Neuronal stem cell (in vitro differentiated cells): ENCODE measurements around the gene TRIP10.
"Not testable (repeated sequence)": the region's sequence is repeated elsewhere in the genome, so short reads cannot be mapped to it uniquely, and the experiment has no call there.

Experiments used
- DNase-seq: peaks from one replicate; pipeline ENCODE4 v3.0.0-alpha.2; 2013; ENCODE audit warnings: low spot score
- H2AFZ ChIP-seq: one replicate; pipeline ENCODE4 v1.6.1; 2013; ENCODE audit warnings: mild to moderate bottlenecking, low read length, inconsistent platforms
- H2AK5ac ChIP-seq: 2 replicates; pipeline ENCODE4 v1.6.1; 2013; ENCODE audit warnings: low read depth, mild to moderate bottlenecking, inconsistent platforms, low read length, moderate library complexity, mixed read lengths
- H2BK120ac ChIP-seq: 2 replicates; pipeline ENCODE4 v1.6.1; 2013; ENCODE audit warnings: low read depth, mild to moderate bottlenecking, inconsistent platforms, low read length, moderate library complexity, mixed read lengths
- H2BK12ac ChIP-seq: one replicate; pipeline ENCODE4 v1.6.1; 2013; ENCODE audit warnings: low read length, inconsistent platforms
- H2BK15ac ChIP-seq: 2 replicates; pipeline ENCODE4 v1.6.1; 2013; ENCODE audit warnings: mild to moderate bottlenecking, low read length, inconsistent platforms, mixed read lengths
- H2BK5ac ChIP-seq: one replicate; pipeline ENCODE4 v1.6.1; 2013; ENCODE audit warnings: inconsistent platforms, mild to moderate bottlenecking, low read length, moderate library complexity
- H3K14ac ChIP-seq: one replicate; pipeline ENCODE4 v1.6.1; 2013; ENCODE audit warnings: low read length, inconsistent platforms
- H3K18ac ChIP-seq: 2 replicates; pipeline ENCODE4 v1.6.1; 2013; ENCODE audit warnings: low read length, inconsistent platforms
- H3K23ac ChIP-seq: 2 replicates; pipeline ENCODE4 v1.6.1; 2013; ENCODE audit warnings: low read depth, mild to moderate bottlenecking, mixed read lengths, low read length, inconsistent platforms; ENCODE audit not compliant: poor library complexity
- H3K27ac ChIP-seq: replicated peaks from 3 replicates; pipeline ENCODE4 v1.5.1; 2013; ENCODE audit warnings: low read length, inconsistent platforms
- H3K27me3 ChIP-seq, 3 experiments: 2 replicates each; pipeline ENCODE4 v1.6.1; 2013; ENCODE audit warnings: low read length in 3 of 3, mild to moderate bottlenecking in 2 of 3, inconsistent platforms in 1 of 3, low read depth in 1 of 3, mixed read lengths in 1 of 3, moderate library complexity in 1 of 3; ENCODE audit not compliant: control insufficient read depth in 3 of 3, insufficient read depth in 3 of 3
- H3K36me3 ChIP-seq, 2 donors: replicated peaks in 1 of 2; 2 replicates each; pipeline ENCODE4 v1.6.1; 2013; ENCODE audit warnings: low read length in 2 of 2; ENCODE audit not compliant: control insufficient read depth in 2 of 2, insufficient read depth in 2 of 2
- H3K4ac ChIP-seq: 2 replicates; pipeline ENCODE4 v1.6.1; 2013; ENCODE audit warnings: inconsistent platforms, mild to moderate bottlenecking, low read length, moderate library complexity
- H3K4me1 ChIP-seq, 2 donors: 1 replicate in 1 of 2; 2 replicates in 1 of 2; pipeline ENCODE4 v1.6.1; 2013; ENCODE audit warnings: low read length in 2 of 2, low read depth in 1 of 2; ENCODE audit not compliant: control insufficient read depth in 2 of 2, insufficient read depth in 1 of 2
- H3K4me2 ChIP-seq: one replicate; pipeline ENCODE4 v1.6.1; 2013; ENCODE audit warnings: mild to moderate bottlenecking, low read length, inconsistent platforms; ENCODE audit not compliant: insufficient read depth, poor library complexity, severe bottlenecking
- H3K4me3 ChIP-seq, 2 donors: 2 replicates each; pipeline ENCODE4 v1.5.1; 2013; ENCODE audit warnings: low read length in 2 of 2, mild to moderate bottlenecking in 2 of 2, inconsistent platforms in 1 of 2, moderate library complexity in 1 of 2
- H3K79me1 ChIP-seq: one replicate; pipeline ENCODE4 v1.6.1; 2013; ENCODE audit warnings: low read depth, mild to moderate bottlenecking, inconsistent platforms, low read length, moderate library complexity
- H3K9ac ChIP-seq: one replicate; pipeline ENCODE4 v1.6.1; 2013; ENCODE audit warnings: mild to moderate bottlenecking, low read depth, low read length, inconsistent platforms; ENCODE audit not compliant: poor library complexity
- H3K9me3 ChIP-seq, 2 donors: replicated peaks in 1 of 2; 2 replicates each; pipeline versions ENCODE3 to v1.6.1; 2013; ENCODE audit warnings: low read length in 2 of 2, mild to moderate bottlenecking in 2 of 2, inconsistent platforms in 1 of 2, low read depth in 1 of 2, mixed read lengths in 1 of 2, moderate library complexity in 1 of 2; ENCODE audit not compliant: control insufficient read depth in 2 of 2, insufficient read depth in 1 of 2
- H4K8ac ChIP-seq: one replicate; pipeline ENCODE4 v1.6.1; 2013; ENCODE audit warnings: low read depth, mild to moderate bottlenecking, inconsistent platforms, low read length, moderate library complexity
- H4K91ac ChIP-seq: one replicate; pipeline ENCODE4 v1.6.1; 2013; ENCODE audit warnings: low read length, low read depth, mild to moderate bottlenecking, inconsistent platforms; ENCODE audit not compliant: poor library complexity
- WGBS, 2 donors: extraction: QIAGEN DNeasy Blood & Tissue Kit; methylation state at CpG; one replicate each; pipeline ENCODE4 v1.1.7; 2013; ENCODE audit warnings: missing lambda C conversion rate in 2 of 2, mixed read lengths in 1 of 2; ENCODE audit not compliant: insufficient read length in 2 of 2, insufficient replicate concordance in 1 of 2; ENCODE audit errors: extremely low coverage in 2 of 2; 5-methylcytosine and 5-hydroxymethylcytosine counted together

TRIP10 gene

GRCh38 chr19:6794686-6795431 is 55.4 kb downstream of the TRIP10 start:
- Histone ChIP-seq H3K4ac (no peak overlapping the region), H3K79me1 (peaks cover 1% of the 10 kb centered on the region), H3K9me3 (peaks cover 8 to 11% of the 10 kb centered on the region in 2 donors), H3K27me3 (peaks cover 0 to 3% (median 0%) of the 10 kb centered on the region in 3 experiments), H2BK120ac (no peak overlapping the region), H3K14ac (no peak overlapping the region), H4K91ac (no peak overlapping the region), H4K8ac (no peak overlapping the region), H2BK15ac (no peak overlapping the region), H3K4me2 (no peak overlapping the region), H3K4me1 (no peaks in the 10 kb centered on the region), H2AFZ (no peak overlapping the region), H2BK12ac (no peak overlapping the region), H3K27ac (no peak overlapping the region), H3K4me3 (no peak overlapping the region), H3K36me3 (no peaks in the 10 kb centered on the region), H3K23ac (no peak overlapping the region), H3K9ac (no peak overlapping the region), H2AK5ac (no peak overlapping the region), H3K18ac (no peak overlapping the region), H2BK5ac (no peak overlapping the region)
- WGBS, 2 donors, result no CpG with 5 or more reads among the region's 13 CpGs
- DNase-seq, result no peak

DNA sequence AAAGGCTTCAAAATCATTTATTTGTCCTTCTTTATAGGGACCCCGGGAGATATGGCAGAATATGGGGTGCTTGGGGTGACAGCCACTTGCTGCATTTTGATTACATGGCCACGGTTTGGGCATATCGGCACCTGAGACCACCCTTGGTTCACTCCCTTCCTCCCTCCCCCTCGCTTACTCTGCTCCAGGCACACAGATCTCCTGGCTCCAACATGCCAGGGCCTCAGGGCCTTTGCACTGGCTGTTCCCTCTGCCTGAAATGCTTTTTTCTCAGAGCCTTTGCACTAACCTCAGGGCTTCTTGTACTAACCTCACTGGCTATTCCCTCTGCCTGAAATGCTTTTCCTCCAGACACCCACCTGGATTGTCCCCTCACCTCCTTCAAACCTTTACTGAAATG is 56.8 kb downstream of the TRIP10 start:
- H3K4me2 ChIP-seq, result no peak overlapping the region
- H3K14ac ChIP-seq, result no peak overlapping the region
- DNase-seq, result no peak
- H3K9me3 ChIP-seq, result peaks cover 2 to 3% of the 10 kb centered on the region in 2 donors
- no peak overlapping the region for H2BK15ac ChIP-seq
- H2AFZ ChIP-seq, result no peak overlapping the region
- H2AK5ac ChIP-seq, result no peak overlapping the region
- peaks cover 0 to 3% (median 0%) of the 10 kb centered on the region in 3 experiments for H3K27me3 ChIP-seq
- H3K9ac ChIP-seq, result no peak overlapping the region
- H2BK12ac ChIP-seq, result no peak overlapping the region
- no peak overlapping the region for H3K27ac ChIP-seq
- H3K4ac ChIP-seq, result no peak overlapping the region
- no peak overlapping the region for H3K4me3 ChIP-seq
- WGBS, 2 donors, result no CpG with 5 or more reads among the region's 4 CpGs
- peaks cover 1% of the 10 kb centered on the region for H3K79me1 ChIP-seq
- peaks cover 0 to 1% of the 10 kb centered on the region in 2 donors for H3K4me1 ChIP-seq
- H3K18ac ChIP-seq, result no peak overlapping the region
- no peak overlapping the region for H4K91ac ChIP-seq
- no peak overlapping the region for H2BK120ac ChIP-seq
- H3K36me3 ChIP-seq, result no peaks in the 10 kb centered on the region
- H2BK5ac ChIP-seq, result no peak overlapping the region
- no peak overlapping the region for H4K8ac ChIP-seq
- no peak overlapping the region for H3K23ac ChIP-seq

DNA sequence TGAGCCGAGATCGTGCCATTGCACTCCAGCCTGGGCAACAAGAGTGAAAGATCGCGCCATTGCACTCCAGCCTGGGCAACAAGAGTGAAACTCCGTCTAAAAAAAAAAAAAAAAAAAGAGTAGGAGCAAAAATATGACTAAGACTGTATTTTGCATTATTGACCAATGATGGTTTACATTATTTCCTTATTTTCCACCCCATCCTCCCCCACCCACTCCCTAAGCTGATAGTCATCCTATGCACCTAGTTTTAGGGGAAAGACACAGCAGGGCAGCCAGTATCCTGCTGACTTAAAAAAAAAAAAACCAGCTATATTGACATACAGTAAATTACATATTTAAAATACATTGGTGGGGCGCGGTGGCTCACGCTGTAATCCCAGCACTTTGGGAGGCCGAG is 58.2 kb downstream of the TRIP10 start:
- H3K18ac ChIP-seq, result no peak overlapping the region
- no peak overlapping the region for H2BK5ac ChIP-seq
- DNase-seq, result no peak
- no peaks in the 10 kb centered on the region for H3K79me1 ChIP-seq
- H3K9ac ChIP-seq, result no peak overlapping the region
- H2BK120ac ChIP-seq, result no peak overlapping the region
- H2BK12ac ChIP-seq, result no peak overlapping the region
- H3K23ac ChIP-seq, result no peak overlapping the region
- H3K27ac ChIP-seq, result no peak overlapping the region
- peaks cover 0 to 2% of the 10 kb centered on the region in 2 donors for H3K4me1 ChIP-seq
- H2BK15ac ChIP-seq, result no peak overlapping the region
- H3K9me3 ChIP-seq, result peaks cover 2 to 3% of the 10 kb centered on the region in 2 donors
- H3K14ac ChIP-seq, result no peak overlapping the region
- no peak overlapping the region for H2AK5ac ChIP-seq
- H3K36me3 ChIP-seq, result no peaks in the 10 kb centered on the region
- H3K27me3 ChIP-seq, result peaks cover 0 to 3% (median 0%) of the 10 kb centered on the region in 3 experiments
- H4K91ac ChIP-seq, result no peak overlapping the region
- H2AFZ ChIP-seq, result no peak overlapping the region
- H3K4ac ChIP-seq, result no peak overlapping the region
- WGBS, 2 donors, result no CpG with 5 or more reads among the region's 9 CpGs
- H3K4me3 ChIP-seq, result no peak overlapping the region
- no peak overlapping the region for H3K4me2 ChIP-seq
- H4K8ac ChIP-seq, result no peak overlapping the region

DNA sequence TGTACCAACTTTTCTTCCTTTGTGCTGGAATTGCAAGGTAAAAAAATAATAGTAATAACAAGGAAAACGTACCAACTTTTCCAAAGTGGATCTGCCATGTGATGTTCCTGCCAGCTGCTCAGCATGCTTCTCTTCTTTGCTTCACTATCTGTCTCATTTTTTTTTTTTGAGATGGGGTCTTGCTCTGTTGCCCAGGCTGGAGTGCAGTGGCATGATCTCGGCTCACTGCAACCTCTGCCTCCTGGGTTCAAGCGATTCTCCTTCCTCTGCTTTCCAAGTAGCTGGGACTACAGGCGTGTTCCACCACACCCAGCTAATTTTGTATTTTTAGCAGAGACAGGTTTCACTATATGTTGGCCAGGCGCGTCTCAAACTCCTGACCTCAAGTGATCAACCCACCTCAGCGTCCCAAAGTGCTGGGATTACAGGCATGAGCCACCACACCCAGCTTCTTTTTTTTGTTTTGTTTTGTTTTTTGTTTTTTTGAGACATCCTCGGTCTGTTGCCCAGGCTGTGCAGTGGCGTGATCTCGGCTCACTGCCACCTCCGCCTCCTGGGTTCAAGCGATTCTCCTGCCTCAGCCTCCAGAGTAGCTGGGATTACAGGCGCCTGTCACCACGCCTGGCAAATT is 60.8 kb downstream of the TRIP10 start:
- H3K9ac ChIP-seq, H3K4me3 ChIP-seq, H3K23ac ChIP-seq, H3K36me3 ChIP-seq, H3K4ac ChIP-seq, H3K18ac ChIP-seq, H3K4me2 ChIP-seq, H2BK120ac ChIP-seq, H4K91ac ChIP-seq, H3K27me3 ChIP-seq, H2BK12ac ChIP-seq, H2BK5ac ChIP-seq, H3K4me1 ChIP-seq, H3K27ac ChIP-seq, H4K8ac ChIP-seq, DNase-seq, H3K9me3 ChIP-seq, H3K14ac ChIP-seq, H2AFZ ChIP-seq, H3K79me1 ChIP-seq, H2BK15ac ChIP-seq, H2AK5ac ChIP-seq: not testable (repeated sequence)
- WGBS, 2 donors, result no CpG with 5 or more reads among the region's 14 CpGs
